Ammon's horn (tissue), 1 donor: ENCODE results near the gene NAPSA.
"Not testable (repeated sequence)": the region's sequence is repeated elsewhere in the genome, so short reads cannot be mapped to it uniquely, and the experiment has no call there.

Source experiments
- DNase-seq: peaks from one replicate; pipeline ENCODE4 v3.0.0-alpha.2; 2016; ENCODE audit warnings: low spot score

The NAPSA gene

DNA sequence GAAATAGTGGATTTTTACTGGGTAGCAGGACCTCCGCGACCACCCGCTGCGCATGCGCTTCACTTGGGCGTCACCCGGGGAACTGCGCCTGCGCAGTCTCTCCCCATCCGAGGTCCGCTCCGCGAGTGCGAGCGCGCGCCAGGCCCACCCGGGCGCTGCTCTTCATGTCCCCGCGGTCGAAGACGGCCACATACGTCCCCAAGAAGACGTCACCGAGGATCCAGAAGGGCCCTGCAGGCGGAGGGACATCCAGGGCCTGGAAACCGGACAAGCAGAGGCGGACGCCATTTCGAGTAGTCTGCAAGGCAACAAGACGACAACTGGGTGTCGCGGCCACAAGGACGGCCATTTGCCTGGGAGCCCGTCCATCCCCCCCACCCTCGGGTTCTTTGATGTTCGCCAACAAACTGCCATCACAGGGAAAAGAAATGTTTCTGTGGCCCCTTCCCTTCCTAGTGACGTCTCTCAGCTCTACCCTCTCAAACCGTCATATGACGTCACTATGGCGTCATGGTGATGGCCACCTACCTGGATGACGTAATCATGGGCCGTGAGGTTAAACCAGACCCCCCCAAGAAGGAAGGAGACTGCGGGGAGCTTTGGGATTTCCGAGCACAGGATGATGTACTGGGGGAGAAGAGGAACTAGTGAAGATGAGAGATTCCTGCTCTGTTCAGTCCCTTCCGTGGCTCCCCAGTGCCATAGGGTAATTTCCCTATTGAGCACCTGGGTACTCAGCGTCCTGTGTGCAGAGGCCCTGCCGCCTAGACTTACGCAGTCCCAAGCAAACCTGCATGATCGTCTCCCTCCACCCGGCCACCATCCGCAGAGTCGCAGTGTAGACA, 6.7 kb downstream of the NAPSA start:
- DNase-seq: peak; percentile 53

- peak; percentile 84 for DNase-seq
Observed at GRCh38 chr19:50357178-50358100, 8.0 kb downstream of the NAPSA start.

- DNase-seq: no peak
Observed at GRCh38 chr19:50356691-50357177, 8.7 kb downstream of the NAPSA start.

DNA sequence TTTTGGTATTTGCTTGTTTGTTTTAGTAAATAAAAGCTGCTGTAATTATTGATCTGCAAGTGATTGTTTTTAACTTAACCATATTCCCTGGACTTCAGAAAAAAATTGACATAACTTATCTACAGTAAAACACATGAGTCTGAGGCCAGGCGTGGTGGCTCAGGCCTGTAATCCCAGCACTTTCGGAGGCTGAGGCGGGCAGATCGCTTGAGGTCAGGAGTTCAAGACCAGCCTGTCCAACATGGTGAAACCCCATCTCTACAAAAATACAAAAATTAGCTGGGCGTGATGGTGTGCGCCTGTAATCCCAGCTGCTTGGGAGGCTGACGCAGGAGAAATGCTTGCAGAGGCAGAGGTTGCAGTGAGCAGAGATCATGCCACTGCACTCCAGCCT, 12.0 kb downstream of the NAPSA start:
- not testable (repeated sequence) for DNase-seq

- no peak for DNase-seq
Observed at GRCh38 chr19:50352242-50352641, 13.2 kb downstream of the NAPSA start.

DNA sequence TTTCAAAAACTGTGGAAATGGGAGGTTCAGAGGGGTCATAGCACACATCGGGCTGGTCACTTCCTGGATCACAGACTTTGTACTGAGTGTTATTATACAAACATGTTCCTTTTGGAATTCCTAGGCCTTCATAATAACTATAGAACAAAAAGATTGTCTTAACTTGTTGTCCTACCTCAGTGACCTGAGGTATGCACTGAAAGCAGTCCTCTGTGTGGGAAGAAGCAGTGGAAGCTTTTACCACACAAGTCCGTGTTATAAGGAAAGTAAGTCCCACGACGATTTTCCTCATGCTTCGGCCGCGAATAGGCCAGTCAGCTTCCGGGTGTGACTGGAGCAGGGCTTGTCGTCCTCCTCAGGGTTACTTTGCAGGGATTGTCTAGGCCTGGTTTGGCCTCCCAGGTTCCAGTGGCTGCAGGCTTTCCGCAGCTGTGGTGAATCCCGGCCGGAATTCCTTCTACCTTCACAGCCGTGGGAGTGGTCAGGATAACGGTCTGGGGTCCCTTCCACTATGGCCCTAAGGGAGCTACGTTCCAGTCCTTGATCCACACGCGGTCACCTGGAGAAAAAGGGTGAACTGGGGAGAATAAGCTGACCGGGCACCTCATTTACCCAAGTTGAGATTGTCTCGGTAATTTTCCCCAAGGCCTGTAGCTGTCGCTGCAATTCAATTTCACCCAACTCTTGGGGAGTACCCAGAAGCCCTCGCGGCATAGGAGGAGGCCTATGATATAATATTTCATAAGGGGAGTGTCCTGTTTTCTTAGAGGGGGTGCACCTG, 16.0 kb downstream of the NAPSA start:
- DNase-seq: no peak

DNA sequence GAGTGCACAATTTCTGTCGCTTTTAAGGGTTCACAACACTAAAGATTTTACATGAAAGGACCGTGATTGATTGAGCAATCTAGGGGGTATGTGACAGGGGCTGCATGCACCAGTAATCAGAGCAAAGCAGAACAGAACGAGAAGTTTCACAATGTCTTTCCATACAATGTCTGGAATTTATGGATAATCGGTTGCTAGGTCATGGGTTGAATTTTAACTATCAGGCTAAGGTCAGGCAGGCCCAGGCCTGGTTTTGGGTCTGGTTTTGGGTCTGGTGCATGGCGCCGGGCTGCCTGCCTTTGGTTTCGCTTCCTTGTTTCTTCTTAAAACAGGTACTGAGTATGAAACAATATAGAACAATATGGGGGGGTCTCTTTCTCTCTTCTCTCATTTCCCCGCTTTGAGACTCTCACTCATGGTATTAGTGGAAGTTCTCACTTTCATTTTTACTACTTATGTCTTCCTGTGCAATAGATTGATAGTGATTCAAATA, 18.3 kb downstream of the NAPSA start:
- DNase-seq: not testable (repeated sequence)

DNA sequence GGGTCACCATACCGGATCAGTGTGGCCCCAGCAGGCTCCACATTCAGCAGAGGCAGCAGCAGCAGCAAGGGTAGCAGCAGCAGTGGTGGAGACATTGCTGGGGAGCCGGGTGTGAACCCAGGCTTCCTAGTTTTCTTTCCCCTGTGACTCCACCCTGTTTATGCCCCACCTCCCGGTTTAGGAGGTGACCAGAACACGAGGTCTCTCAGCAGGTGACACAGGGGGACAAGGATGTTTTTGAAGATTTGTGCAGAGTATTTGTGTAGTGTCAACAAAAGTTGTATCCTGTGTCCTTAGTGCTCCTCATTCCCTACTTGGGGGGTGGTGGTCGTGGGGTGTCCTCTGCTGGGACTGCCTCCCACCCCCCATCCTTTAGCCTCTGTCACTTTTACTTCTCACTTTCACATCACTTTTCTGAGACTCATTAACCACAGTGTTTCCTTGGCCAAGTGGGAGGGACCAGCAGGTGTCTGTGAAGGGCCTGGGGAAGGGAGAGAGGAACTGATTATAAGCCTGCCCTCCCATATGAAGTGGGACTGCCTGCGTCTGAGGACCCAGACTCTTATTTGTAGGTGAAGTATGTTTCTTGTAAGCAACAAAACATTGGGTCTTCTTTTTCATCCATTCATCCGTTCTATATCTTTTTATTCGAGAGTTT, 20.6 kb downstream of the NAPSA start:
- peak; percentile 58 for DNase-seq

DNA sequence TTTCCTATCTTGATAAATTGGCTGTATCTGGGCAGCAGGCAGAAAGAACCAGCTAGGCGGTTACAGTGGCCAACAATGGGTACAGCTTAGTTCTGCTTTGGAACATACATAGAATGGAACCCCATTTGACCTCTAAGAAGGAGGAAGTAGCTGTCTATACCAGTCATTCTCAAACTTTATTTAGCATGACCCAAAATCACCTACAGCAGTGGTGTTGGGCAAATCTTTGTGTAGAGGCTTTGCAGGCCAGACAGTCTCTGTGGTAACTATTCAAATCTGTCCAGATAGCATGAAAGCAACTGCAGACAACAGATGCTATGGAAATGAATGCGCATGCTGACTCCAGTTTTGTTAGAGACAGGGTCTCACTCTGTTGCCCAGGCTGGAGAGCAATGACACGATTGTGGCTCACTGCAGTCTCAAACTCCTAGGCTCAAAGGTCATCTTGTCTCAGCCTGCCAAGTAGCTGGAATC, 24.3 kb downstream of the NAPSA start:
- DNase-seq: no peak

DNA sequence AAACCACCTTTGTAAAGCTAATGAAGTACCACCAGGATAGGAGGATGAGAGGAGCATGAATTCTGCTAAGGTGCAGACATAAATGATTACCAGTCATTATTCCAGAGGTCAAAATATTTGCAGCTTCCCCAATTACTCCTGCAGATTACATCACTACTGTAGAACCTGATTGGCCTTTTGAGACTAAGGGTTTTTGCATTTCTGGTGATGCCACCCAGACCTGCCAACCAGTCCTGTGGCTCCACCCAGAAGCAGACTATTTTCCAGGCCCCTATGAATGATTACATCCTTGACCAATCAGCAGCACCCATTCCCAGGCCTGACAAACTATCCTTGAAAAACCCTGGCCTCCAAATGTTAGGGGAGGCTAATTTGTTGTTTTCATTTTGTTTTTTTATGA, 25.1 kb downstream of the NAPSA start:
- DNase-seq: no peak

DNA sequence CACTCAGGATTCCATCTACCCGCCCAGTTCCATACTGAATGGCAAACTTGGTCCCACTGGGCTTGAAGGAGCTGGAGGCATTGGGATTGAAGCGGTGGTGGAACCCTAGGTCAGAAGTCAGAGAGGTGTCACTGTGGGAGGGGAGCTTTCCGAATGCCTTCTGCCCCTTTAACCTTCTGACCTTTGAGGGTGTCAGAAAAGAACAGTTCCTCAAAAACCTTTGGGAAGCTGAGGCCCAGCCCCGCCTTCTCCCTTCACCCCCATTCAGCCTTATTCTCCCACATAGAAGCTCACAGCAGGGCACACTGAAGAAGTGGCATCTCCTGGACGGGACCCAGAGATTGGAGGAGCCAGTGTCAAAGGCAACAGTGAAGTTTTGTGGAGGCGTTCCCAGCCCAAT, 28.4 kb downstream of the NAPSA start:
- DNase-seq: not testable (repeated sequence)

DNA sequence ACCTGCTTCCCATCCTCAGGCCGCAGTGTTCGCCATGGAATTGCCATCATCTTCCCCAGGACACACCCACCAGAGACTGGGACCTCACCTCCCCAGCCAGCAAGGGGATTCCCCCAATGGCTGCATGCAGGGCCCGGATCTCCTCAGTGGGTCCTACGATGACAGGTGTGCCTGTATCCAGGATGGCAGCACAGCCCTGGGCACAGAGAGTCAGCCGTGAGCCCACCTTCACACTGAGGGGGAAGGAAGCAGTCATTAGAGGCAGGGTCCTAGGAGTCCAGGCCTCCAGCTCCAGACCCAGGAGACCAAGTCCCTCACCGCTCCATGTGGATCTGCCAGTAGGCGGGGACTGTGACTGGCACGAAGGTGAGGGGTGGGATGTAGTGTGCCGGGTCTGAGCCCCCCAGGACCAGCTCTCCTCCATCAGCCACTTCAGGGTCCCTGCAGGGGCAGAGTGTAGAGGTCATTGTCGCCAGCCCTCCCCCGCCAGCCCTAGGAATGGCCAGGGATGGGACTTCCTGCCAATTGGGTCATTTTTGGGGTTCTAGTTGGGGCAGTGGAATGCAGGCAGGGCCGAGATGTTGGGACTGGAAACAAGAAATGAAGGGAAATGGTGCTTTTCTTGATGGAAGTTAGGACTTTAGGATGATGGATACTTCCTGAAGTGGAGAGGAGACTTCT, 30.6 kb downstream of the NAPSA start:
- no peak for DNase-seq

DNA sequence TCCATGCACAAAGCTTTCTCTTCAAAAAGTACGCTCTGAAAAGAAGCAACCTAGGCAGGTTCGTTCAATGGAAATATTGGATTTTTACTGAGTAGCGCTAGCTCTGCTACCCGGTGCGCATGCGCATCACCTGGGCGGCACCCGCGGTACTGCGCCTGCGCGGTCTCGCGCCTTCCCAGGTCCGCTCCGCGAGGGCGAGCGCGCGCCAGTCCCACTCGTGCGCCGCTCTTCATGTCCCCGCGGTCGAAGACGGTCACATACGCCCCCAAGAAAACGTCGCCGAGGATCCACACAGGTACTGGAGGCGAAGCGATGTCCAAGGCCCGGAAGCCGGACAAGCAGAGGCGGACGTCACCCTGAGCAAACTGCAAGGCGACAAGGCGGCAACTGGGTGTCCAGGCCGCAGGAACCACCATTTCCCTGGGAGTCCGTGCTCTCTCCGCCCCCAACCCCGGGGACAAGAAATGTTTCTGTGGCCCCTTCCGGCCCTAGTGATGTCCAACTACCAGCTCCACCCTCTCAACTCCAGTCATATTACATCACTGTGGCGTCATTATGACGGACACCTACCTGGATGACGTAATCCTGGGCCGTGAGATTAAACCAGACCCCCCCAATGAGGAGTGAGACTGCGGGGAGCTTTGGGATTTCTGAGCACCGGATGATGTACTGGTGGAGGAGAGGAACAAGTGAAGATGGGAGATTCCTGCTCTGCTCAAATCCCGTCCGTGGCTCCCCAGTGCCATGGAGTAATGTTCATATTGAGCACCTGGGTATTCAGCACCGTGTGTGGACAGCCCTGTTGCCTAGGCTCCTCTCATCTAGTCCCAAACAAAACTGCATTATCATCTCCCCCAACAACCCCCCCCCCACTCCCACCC, 31.5 kb downstream of the NAPSA start:
- peak; percentile 88 for DNase-seq

DNA sequence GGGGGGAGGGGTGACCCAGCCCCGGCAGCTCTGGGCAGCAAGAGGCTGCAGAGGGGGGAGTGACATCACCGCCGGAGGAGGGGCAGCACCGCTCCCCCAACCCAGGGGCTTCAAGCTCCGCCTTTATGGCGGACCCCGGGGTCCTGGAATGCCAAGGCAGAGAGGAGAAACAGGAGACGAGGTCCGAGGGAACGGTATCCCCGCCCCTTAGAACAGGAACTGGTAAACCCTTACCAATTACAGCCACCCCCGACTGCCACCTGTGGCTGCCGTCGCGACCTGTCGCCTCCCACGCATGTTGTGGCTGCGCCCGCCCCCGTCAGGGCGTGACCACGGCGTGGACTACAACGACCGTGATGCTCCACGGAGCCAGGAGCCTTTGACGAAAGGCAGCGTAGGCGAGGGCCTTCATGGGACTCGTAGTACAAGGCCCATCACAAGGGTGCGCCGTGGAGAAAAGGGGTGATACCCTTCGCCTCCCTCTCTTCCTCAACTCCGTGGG, 32.2 kb downstream of the NAPSA start:
- DNase-seq: peak; percentile 98

DNA sequence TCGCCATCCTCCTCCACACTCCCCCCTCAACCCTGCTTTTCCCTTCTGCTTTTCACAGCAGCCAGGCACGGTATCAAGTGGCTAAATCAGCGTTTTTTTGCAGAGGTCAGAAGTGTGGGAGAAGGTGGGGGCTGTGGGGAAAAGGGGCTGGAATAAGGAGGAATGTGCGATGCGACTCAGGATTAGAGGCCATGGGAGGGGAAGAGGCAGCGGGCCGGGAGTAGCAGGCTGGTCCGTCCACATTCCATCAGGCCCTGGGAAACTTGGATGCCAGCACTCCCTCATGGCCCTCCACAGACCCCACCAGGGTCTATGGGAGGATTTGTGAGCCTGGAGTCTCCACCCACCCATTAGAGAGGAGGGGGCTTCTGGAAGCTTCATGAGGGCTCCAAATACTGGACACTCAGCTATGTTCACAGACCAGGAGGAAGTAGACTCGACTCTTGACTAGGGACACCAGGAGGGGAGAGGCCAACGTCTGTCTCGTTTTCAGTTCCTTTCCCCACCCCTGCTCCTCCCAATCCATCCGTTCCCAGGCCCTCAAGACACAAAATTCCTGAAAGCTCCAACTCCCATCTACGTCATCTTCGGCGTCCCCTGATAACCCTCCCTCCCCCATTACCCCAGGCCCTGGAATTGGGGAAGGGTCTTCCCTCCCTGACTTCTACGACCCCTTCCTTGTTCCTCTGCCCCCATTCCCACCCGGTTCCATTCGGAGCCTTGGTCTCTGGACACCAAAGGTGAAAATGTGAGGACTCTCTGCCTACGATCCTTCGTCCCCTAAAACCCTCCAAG, 33.0 kb downstream of the NAPSA start:
- no peak for DNase-seq

GRCh38 chr19:50331994-50332243, 33.5 kb downstream of the NAPSA start:
- no peak for DNase-seq

- DNase-seq: no peak
Observed at GRCh38 chr19:50331221-50331993, 34.0 kb downstream of the NAPSA start.
